ENCODE results near the gene MDFI.

DNA sequence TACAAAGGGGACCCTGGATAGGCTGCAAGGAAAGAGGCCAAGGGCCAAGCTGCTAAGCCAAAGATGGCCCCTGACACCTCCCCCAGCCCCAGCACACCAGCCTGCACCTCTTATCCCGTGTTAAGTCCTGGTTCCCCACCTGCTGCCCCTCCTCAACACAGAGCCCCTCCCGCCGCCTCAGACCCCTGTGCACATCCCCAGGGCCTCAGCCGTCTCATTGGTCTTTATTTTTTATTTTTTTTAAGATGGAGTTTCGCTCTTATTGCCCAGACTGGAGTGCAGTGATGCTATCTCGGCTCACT lies 37.1 kb upstream of the MDFI start:
- TF ChIP-seq, protein P1, sequence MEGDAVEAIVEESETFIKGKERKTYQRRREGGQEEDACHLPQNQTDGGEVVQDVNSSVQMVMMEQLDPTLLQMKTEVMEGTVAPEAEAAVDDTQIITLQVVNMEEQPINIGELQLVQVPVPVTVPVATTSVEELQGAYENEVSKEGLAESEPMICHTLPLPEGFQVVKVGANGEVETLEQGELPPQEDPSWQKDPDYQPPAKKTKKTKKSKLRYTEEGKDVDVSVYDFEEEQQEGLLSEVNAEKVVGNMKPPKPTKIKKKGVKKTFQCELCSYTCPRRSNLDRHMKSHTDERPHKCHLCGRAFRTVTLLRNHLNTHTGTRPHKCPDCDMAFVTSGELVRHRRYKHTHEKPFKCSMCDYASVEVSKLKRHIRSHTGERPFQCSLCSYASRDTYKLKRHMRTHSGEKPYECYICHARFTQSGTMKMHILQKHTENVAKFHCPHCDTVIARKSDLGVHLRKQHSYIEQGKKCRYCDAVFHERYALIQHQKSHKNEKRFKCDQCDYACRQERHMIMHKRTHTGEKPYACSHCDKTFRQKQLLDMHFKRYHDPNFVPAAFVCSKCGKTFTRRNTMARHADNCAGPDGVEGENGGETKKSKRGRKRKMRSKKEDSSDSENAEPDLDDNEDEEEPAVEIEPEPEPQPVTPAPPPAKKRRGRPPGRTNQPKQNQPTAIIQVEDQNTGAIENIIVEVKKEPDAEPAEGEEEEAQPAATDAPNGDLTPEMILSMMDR (IDR thresholded peaks at IDR 0.05) = no peak
- TF ChIP-seq POLR2AphosphoS5 (IDR thresholded peaks at IDR 0.05) = no peak
- TF ChIP-seq POLR2A (IDR thresholded peaks at IDR 0.05; ENCODE audit: low read depth) = no peak
- no peak for TF ChIP-seq EP300 (IDR thresholded peaks at IDR 0.05)

Measured in esophagus muscularis mucosa (tissue), 4 donors.